ENCODE measurements around the gene FLYWCH1. TPM values are rescaled to one million over a fixed set of nuclear protein-coding genes. Genes with fewer than 3 reads are reported as not detected.

Gene FLYWCH1
- total and polyA plus RNA-seq, 9 of the 15 experiments (the other 6 are each of a cell fraction or from before 2014, with no cell fraction given): 0.18 to 33.6 (median 11.3) TPM

GRCh38 chr16:2968738-2969544, 57.2 kb downstream of the FLYWCH1 start, which contains the start of gene PAQR4 (continued):
- TF ChIP-seq THRB (CRISPR knock-in tag; conservative IDR thresholded peaks at IDR 0.05) (no peak), HNRNPUL1 (IDR thresholded peaks at IDR 0.05; ENCODE audit: low read length) (no peak), PML (IDR thresholded peaks at IDR 0.05; ENCODE audit: low read length) (no peak; the same call in 1 of the 2 replicates), PATZ1 (CRISPR knock-in tag; IDR thresholded peaks at IDR 0.05; ENCODE audit: borderline replicate concordance) (no peak), TFAM (CRISPR knock-in tag; conservative IDR thresholded peaks at IDR 0.05) (no peak), HDAC8 (tag; IDR thresholded peaks at IDR 0.05) (no peak), MYNN (IDR thresholded peaks at IDR 0.05) (peak; percentile 91), MYNN (CRISPR knock-in tag; IDR thresholded peaks at IDR 0.05) (no peak), USF1 (CRISPR knock-in tag; IDR thresholded peaks at IDR 0.05) (no peak), SAFB (IDR thresholded peaks at IDR 0.05; ENCODE audit: borderline replicate concordance, low read depth, low read length) (no peak), ESRRB (CRISPR knock-in tag; IDR thresholded peaks at IDR 0.05; ENCODE audit: borderline replicate concordance) (no peak), LCOR (CRISPR knock-in tag; IDR thresholded peaks at IDR 0.05) (peak; percentile 96), ZNF324 (CRISPR knock-in tag; IDR thresholded peaks at IDR 0.05) (no peak), CEBPB (tag; IDR thresholded peaks at IDR 0.05) (no peak), POLR2AphosphoS5 (IDR thresholded peaks at IDR 0.05; ENCODE audit: control insufficient read depth, insufficient read depth, low read depth, low read length) (peak; percentile 37), ZNF445 (CRISPR knock-in tag; IDR thresholded peaks at IDR 0.05; ENCODE audit: low read depth) (no peak), AFF1 (IDR thresholded peaks at IDR 0.05; ENCODE audit: low read depth in 1 of 2, partially characterized antibody in 2 of 2) (peak in 1 of 2 experiments; percentile 99), NFIC (IDR thresholded peaks at IDR 0.05) (0 out of 2 replicates have a peak, but pooled peaks have one; percentile 3)

Measured in K562 (cell line).